ENCODE measurements around the gene DGAT2. TPM values are rescaled to one million over a fixed set of nuclear protein-coding genes. Genes with fewer than 3 reads are reported as not detected.
"Not testable (repeated sequence)": the region's sequence is repeated elsewhere in the genome, so short reads cannot be mapped to it uniquely, and the experiment has no call there.

DGAT2 gene
- total RNA-seq, 4 donors from 2014 or later: 22.9 to 194 (median 52.8) TPM

- H3K4me1 ChIP-seq: no peaks in the 10 kb centered on the region
- H3K4me3 ChIP-seq: no peak overlapping the region
- H3K9me3 ChIP-seq: no peaks in the 10 kb centered on the region
- no peak overlapping the region for H3K27ac ChIP-seq
- no peaks in the 10 kb centered on the region for H3K36me3 ChIP-seq
- no peak for DNase-seq (ENCODE audit: low spot score in 2 of 2)
- 59 to 71% methylated on average over 5 of the region's 5 CpGs for WGBS, 2 donors
- no peaks in the 10 kb centered on the region for H3K27me3 ChIP-seq
- TF ChIP-seq POLR2A (IDR thresholded peaks at IDR 0.05) (no peak), EP300 (IDR thresholded peaks at IDR 0.05) (no peak)
Observed at GRCh38 chr11:75733431-75734107, 35.0 kb upstream of the DGAT2 start.

- Histone ChIP-seq H3K9me3 (no peaks in the 10 kb centered on the region), H3K27me3 (no peaks in the 10 kb centered on the region), H3K4me1 (no peaks in the 10 kb centered on the region), H3K36me3 (no peaks in the 10 kb centered on the region), H3K27ac (peak overlapping the region in 1 of 4 donors; percentile 19), H3K4me3 (no peak overlapping the region)
- 53 to 59% methylated on average over 5 of the region's 5 CpGs for WGBS, 2 donors
- TF ChIP-seq CTCF (IDR thresholded peaks at IDR 0.05) (no peak), EP300 (IDR thresholded peaks at IDR 0.05) (no peak), POLR2A (IDR thresholded peaks at IDR 0.05) (no peak)
- DNase-seq (ENCODE audit: low spot score in 2 of 2): no peak
Observed at GRCh38 chr11:75734491-75735180, 33.9 kb upstream of the DGAT2 start.

- H3K36me3 ChIP-seq: no peaks in the 10 kb centered on the region
- no peaks in the 10 kb centered on the region for H3K27me3 ChIP-seq
- WGBS, 2 donors: 72 to 78% methylated on average over 4 of the region's 4 CpGs
- H3K4me3 ChIP-seq: no peak overlapping the region
- no peaks in the 10 kb centered on the region for H3K9me3 ChIP-seq
- no peaks in the 10 kb centered on the region for H3K4me1 ChIP-seq
- DNase-seq (ENCODE audit: low spot score in 2 of 2): no peak
- no peak overlapping the region for H3K27ac ChIP-seq
- TF ChIP-seq EP300 (IDR thresholded peaks at IDR 0.05): no peak
- no peak for TF ChIP-seq CTCF (IDR thresholded peaks at IDR 0.05)
- TF ChIP-seq POLR2A (IDR thresholded peaks at IDR 0.05): no peak
Observed at GRCh38 chr11:75735181-75735845, 33.3 kb upstream of the DGAT2 start.

- no peak overlapping the region for H3K4me3 ChIP-seq
- H3K9me3 ChIP-seq: no peaks in the 10 kb centered on the region
- DNase-seq (ENCODE audit: low spot score in 2 of 2): no peak
- no peaks in the 10 kb centered on the region for H3K4me1 ChIP-seq
- H3K36me3 ChIP-seq: no peaks in the 10 kb centered on the region
- 91 to 95% methylated on average over 6 of the region's 6 CpGs for WGBS, 2 donors
- no peaks in the 10 kb centered on the region for H3K27me3 ChIP-seq
- H3K27ac ChIP-seq: no peak overlapping the region
- no peak for TF ChIP-seq CTCF (IDR thresholded peaks at IDR 0.05)
- no peak for TF ChIP-seq POLR2A (IDR thresholded peaks at IDR 0.05)
- no peak for TF ChIP-seq EP300 (IDR thresholded peaks at IDR 0.05)
Observed at GRCh38 chr11:75737314-75737713, 31.3 kb upstream of the DGAT2 start.

GRCh38 chr11:75740681-75741080, 27.9 kb upstream of the DGAT2 start:
- no peak overlapping the region for H3K27ac ChIP-seq
- DNase-seq (ENCODE audit: low spot score in 2 of 2): no peak
- H3K4me1 ChIP-seq: no peaks in the 10 kb centered on the region
- H3K4me3 ChIP-seq: no peak overlapping the region
- 82 to 93% methylated on average over 1 of the region's 1 CpG for WGBS, 2 donors
- H3K9me3 ChIP-seq: no peaks in the 10 kb centered on the region
- TF ChIP-seq POLR2A (IDR thresholded peaks at IDR 0.05) (no peak), EP300 (IDR thresholded peaks at IDR 0.05) (no peak), CTCF (IDR thresholded peaks at IDR 0.05) (no peak)
- no peaks in the 10 kb centered on the region for H3K27me3 ChIP-seq
- no peaks in the 10 kb centered on the region for H3K36me3 ChIP-seq

GRCh38 chr11:75743159-75743558, 25.4 kb upstream of the DGAT2 start:
- H3K27ac ChIP-seq; H3K4me3 ChIP-seq; DNase-seq (ENCODE audit: low spot score in 2 of 2); H3K36me3 ChIP-seq; H3K9me3 ChIP-seq; H3K4me1 ChIP-seq; H3K27me3 ChIP-seq: not testable (repeated sequence)
- WGBS, 2 donors: 98 to 99% methylated on average over 4 of the region's 4 CpGs
